Lung (tissue), 12 donors: ENCODE results near the gene FGF1. TPM values are rescaled to one million over a fixed set of nuclear protein-coding genes. Genes with fewer than 3 reads are reported as not detected.

Experiments
- ATAC-seq: fragments of 200-7000 bp; cut with Tn5 transposase; one replicate; pipeline ENCODE4 v1.9.1; 2020; ENCODE audit warnings: moderate number of reproducible peaks; ENCODE audit not compliant: insufficient read depth, low FRiP score
- DNase-seq, 3 donors: peaks; one replicate each; pipeline ENCODE4 v3.0.0-alpha.2; 2013 to 2017
- H3K27ac ChIP-seq, 2 donors: one replicate each; pipeline ENCODE4 v1.5.1; 2013; ENCODE audit warnings: mild to moderate bottlenecking in 2 of 2, moderate library complexity in 2 of 2, control low read depth in 1 of 2, inconsistent platforms in 1 of 2, low read depth in 1 of 2, low read length in 1 of 2
- H3K27me3 ChIP-seq, 3 donors: one replicate each; pipeline ENCODE4 v1.5.1; 2013; ENCODE audit warnings: low read length in 2 of 3; ENCODE audit not compliant: control insufficient read depth in 3 of 3, insufficient read depth in 3 of 3
- H3K36me3 ChIP-seq, 4 donors: one replicate each; pipeline ENCODE4 v1.5.1; 2013; ENCODE audit warnings: low read length in 4 of 4, mild to moderate bottlenecking in 1 of 4, moderate library complexity in 1 of 4; ENCODE audit not compliant: control insufficient read depth in 4 of 4, insufficient read depth in 4 of 4
- H3K4me1 ChIP-seq, 5 donors: one replicate each; pipeline ENCODE4 v1.5.1; 2013; ENCODE audit warnings: low read length in 5 of 5, mild to moderate bottlenecking in 2 of 5, moderate library complexity in 1 of 5; ENCODE audit not compliant: control insufficient read depth in 5 of 5, insufficient read depth in 5 of 5
- H3K4me3 ChIP-seq: one replicate; pipeline ENCODE4 v1.5.1; 2013; ENCODE audit warnings: mild to moderate bottlenecking, control low read depth, moderate library complexity
- H3K9ac ChIP-seq, 2 donors: one replicate each; pipeline ENCODE4 v1.5.1; 2013; ENCODE audit warnings: low read length in 2 of 2, control low read depth in 1 of 2; ENCODE audit not compliant: insufficient read depth in 1 of 2
- H3K9me3 ChIP-seq, 4 donors: one replicate each; pipeline ENCODE4 v1.5.1; 2013; ENCODE audit warnings: low read length in 3 of 4, mild to moderate bottlenecking in 1 of 4, moderate library complexity in 1 of 4; ENCODE audit not compliant: control insufficient read depth in 4 of 4, insufficient read depth in 3 of 4
- WGBS, 2 donors: extraction: QIAGEN DNeasy Blood & Tissue Kit; methylation state at CpG; one replicate each; pipeline ENCODE4 v1.1.7; 2013; 5-methylcytosine and 5-hydroxymethylcytosine counted together
- polyA plus RNA-seq, 2 donors: library from polyadenylated mRNA; stranded (reverse); fragments of 200-250 nt; gene quantifications; one replicate each; pipeline ENCODE4 v1.2.1, GENCODE V29; 2013
- total RNA-seq, 2 donors: library from RNA; depleted of rRNA in 1 of 2; stranded (reverse); fragments of >200 nt in 1 of 2; gene quantifications; one replicate each; pipeline ENCODE4 v1.2.1, GENCODE V29; 2014 to 2021
- TF ChIP-seq, protein P1 (sequence below): IDR thresholded peaks from 2 replicates; pipeline ENCODE4 v1.5.1; 2012; ENCODE audit warnings: mild to moderate bottlenecking; ENCODE audit errors: control extremely low read depth, extremely low read depth
- donor health status: control.
- donor health status: control.
- donor health status: Bipolar disorder and iron deficiency.
- donor health status: healthy.
- donor health status: DM: yes; HTN: yes; CAD: no.

Gene FGF1
- total and polyA plus RNA-seq, 4 donors: 0.47 to 1.4 (median 1.0) TPM

DNA sequence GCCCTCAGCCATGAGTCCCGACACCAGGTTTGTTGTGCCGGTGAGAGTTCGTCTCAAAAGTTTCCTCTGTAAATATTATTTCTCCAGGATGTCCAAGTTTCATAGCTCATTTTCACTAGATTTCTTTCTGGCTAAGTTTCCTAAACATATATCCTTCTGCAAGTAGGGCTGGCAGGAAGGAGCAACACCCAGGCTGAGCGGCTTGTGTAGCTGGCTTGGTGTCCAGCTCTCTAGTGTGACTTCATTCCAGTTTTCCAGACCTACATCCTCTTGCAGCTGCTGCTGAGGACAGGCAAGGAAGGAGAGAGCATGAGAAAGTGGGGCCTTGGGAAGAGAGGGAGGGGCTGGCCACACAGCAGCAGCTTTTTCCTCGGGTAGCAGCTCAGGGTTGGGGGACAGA lies 80.3 kb downstream of the FGF1 start:
- no peaks in the 10 kb centered on the region for H3K27me3 ChIP-seq
- DNase-seq (peak; percentile 73 to 91 (median 78)), ATAC-seq (no peak)
- no peak overlapping the region for H3K9ac ChIP-seq
- TF ChIP-seq, protein P1, sequence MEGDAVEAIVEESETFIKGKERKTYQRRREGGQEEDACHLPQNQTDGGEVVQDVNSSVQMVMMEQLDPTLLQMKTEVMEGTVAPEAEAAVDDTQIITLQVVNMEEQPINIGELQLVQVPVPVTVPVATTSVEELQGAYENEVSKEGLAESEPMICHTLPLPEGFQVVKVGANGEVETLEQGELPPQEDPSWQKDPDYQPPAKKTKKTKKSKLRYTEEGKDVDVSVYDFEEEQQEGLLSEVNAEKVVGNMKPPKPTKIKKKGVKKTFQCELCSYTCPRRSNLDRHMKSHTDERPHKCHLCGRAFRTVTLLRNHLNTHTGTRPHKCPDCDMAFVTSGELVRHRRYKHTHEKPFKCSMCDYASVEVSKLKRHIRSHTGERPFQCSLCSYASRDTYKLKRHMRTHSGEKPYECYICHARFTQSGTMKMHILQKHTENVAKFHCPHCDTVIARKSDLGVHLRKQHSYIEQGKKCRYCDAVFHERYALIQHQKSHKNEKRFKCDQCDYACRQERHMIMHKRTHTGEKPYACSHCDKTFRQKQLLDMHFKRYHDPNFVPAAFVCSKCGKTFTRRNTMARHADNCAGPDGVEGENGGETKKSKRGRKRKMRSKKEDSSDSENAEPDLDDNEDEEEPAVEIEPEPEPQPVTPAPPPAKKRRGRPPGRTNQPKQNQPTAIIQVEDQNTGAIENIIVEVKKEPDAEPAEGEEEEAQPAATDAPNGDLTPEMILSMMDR: no peak
- WGBS, 2 donors: 58 to 78% methylated on average over 5 of the region's 5 CpGs
- H3K36me3 ChIP-seq: no peaks in the 10 kb centered on the region
- peaks cover 3 to 19% (median 10%) of the 10 kb centered on the region in 5 donors for H3K4me1 ChIP-seq
- no peak overlapping the region for H3K4me3 ChIP-seq
- H3K9me3 ChIP-seq: no peaks in the 10 kb centered on the region
- peak overlapping the region in 1 of 2 donors; percentile 5 for H3K27ac ChIP-seq

DNA sequence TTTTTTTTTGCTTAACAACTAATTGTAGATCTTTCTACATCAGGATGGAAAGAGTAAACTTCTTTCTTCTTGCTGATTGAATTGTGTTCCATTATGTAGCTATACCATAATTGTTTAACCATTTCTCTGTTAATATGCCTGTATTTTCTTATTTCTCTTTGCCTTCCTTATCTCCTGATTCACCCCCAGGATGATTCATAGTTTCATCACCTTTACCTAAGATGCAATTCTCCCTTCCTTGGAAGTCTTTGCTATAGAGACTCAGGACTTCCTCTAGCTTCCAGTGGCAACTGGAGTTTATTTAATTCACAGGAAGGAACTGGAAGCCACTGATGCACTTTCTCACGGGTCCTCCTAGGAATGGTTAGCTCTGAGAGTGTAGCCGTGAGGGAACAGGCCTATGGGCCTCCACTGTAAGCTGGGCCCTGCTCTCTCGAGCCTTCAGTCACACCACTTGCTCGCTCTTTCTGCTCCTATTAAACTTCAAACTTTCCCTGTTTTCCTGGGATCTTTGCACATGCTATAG lies 83.1 kb downstream of the FGF1 start:
- Histone ChIP-seq H3K9me3 (no peaks in the 10 kb centered on the region), H3K4me1 (peaks cover 3 to 26% (median 9%) of the 10 kb centered on the region in 5 donors), H3K36me3 (no peaks in the 10 kb centered on the region), H3K27ac (peak overlapping the region in 1 of 2 donors; percentile 17), H3K4me3 (no peak overlapping the region), H3K9ac (no peak overlapping the region), H3K27me3 (no peaks in the 10 kb centered on the region)
- TF ChIP-seq, protein P1: no peak
- no peak for DNase-seq
- ATAC-seq: no peak
- 69 to 73% methylated on average over 4 of the region's 4 CpGs for WGBS, 2 donors

DNA sequence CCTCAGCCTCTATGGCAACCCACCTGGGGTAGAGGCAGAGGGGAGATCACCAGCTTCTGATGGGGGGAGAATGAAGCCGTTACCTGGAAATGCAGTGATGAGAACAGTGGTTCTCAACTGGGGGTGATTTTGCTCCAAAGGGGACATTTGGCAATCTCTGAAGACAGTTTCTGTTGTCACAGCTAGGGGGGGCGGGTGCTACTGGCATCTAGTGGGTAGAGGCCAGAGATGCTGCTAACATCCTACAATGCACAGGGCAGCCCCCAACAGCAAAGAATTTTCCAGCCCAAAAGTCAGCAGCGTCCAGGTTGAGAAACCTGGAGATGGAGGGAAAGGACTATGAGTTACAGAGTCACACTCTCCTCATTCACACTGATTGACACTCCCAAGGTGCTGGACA lies 84.5 kb downstream of the FGF1 start:
- Histone ChIP-seq H3K27me3 (no peaks in the 10 kb centered on the region), H3K4me1 (peaks cover 3 to 26% (median 9%) of the 10 kb centered on the region in 5 donors), H3K9ac (no peak overlapping the region), H3K4me3 (no peak overlapping the region), H3K36me3 (no peaks in the 10 kb centered on the region), H3K27ac (peak overlapping the region in 1 of 2 donors; percentile 11), H3K9me3 (no peaks in the 10 kb centered on the region)
- DNase-seq (no peak), ATAC-seq (no peak)
- TF ChIP-seq, protein P1: no peak
- WGBS, 2 donors: 89 to 92% methylated on average over 3 of the region's 3 CpGs
